GM12878 (cell line): ENCODE data around the gene LIPG.

Experiments
- ATF2 ChIP-seq: IDR thresholded peaks from 2 replicates; pipeline ENCODE4 v1.6.1; 2012; ENCODE audit warnings: low read length, inconsistent platforms
- BHLHE40 ChIP-seq, 2 experiments: fragments of 450-650 bp in 1 of 2; IDR thresholded peaks; 2 replicates each; pipeline ENCODE4 v1.6.1; 2011 to 2017; ENCODE audit warnings: low read depth in 2 of 2, borderline replicate concordance in 1 of 2, improper control_type of control experiment in 1 of 2, low read length in 1 of 2, mild to moderate bottlenecking in 1 of 2
- FOS ChIP-seq: IDR thresholded peaks from 3 replicates; pipeline ENCODE4 v1.6.1; 2011; ENCODE audit warnings: borderline replicate concordance; ENCODE audit not compliant: insufficient read length; ENCODE audit errors: extremely low read depth
- GABPA ChIP-seq: IDR thresholded peaks from 2 replicates; pipeline ENCODE4 v1.6.1; 2014; ENCODE audit warnings: antibody characterized with exemption, low read depth, mild to moderate bottlenecking, inconsistent platforms
- GATAD2B ChIP-seq: fragments of 450-650 bp; conservative IDR thresholded peaks from 2 replicates; pipeline ENCODE4 v1.6.1; 2017; ENCODE audit warnings: low read depth, mild to moderate bottlenecking, moderate library complexity
- JUND ChIP-seq: IDR thresholded peaks from 2 replicates; pipeline ENCODE4 v1.6.1; 2012; ENCODE audit warnings: low read depth, mild to moderate bottlenecking, low read length, improper control_type of control experiment, moderate library complexity
- NFIC ChIP-seq: IDR thresholded peaks from 2 replicates; pipeline ENCODE4 v1.6.1; 2012; ENCODE audit warnings: low read depth, mild to moderate bottlenecking, inconsistent platforms, low read length, moderate library complexity
- SPI1 ChIP-seq: IDR thresholded peaks from 2 replicates; pipeline ENCODE4 v1.6.1; 2011; ENCODE audit warnings: low read depth, mild to moderate bottlenecking, low read length, moderate library complexity, borderline replicate concordance; ENCODE audit not compliant: insufficient read depth
- TCF7 ChIP-seq: IDR thresholded peaks from 2 replicates; pipeline ENCODE4 v1.6.1; 2014; ENCODE audit warnings: antibody characterized with exemption, borderline replicate concordance
- ZNF217 ChIP-seq: fragments of 450-650 bp; IDR thresholded peaks from 2 replicates; pipeline ENCODE4 v1.6.1; 2017; ENCODE audit warnings: antibody characterized with exemption, mild to moderate bottlenecking
- TF ChIP-seq, protein P1 (sequence below), 3 experiments: IDR thresholded peaks in 2 of 3; conservative IDR thresholded peaks in 1 of 3; 2 replicates each; pipeline ENCODE4 v1.5.1; 2011; ENCODE audit warnings: low read depth in 3 of 3, low read length in 3 of 3, mild to moderate bottlenecking in 3 of 3, control low read depth in 2 of 3, moderate library complexity in 2 of 3, inconsistent platforms in 1 of 3, mixed read lengths in 1 of 3; ENCODE audit not compliant: control insufficient read depth in 2 of 3, insufficient read depth in 1 of 3; ENCODE audit errors: extremely low read depth in 1 of 3
- TF ChIP-seq, protein P2 (sequence below): IDR thresholded peaks from 2 replicates; pipeline ENCODE4 v1.6.1; 2011; ENCODE audit warnings: low read depth, low read length, improper control_type of control experiment, borderline replicate concordance
- TF ChIP-seq, protein P3 (sequence below): IDR thresholded peaks from 2 replicates; pipeline ENCODE4 v1.6.1; 2011; ENCODE audit warnings: borderline replicate concordance, low read depth, mild to moderate bottlenecking, moderate library complexity, mixed read lengths, low read length; ENCODE audit not compliant: insufficient read depth; ENCODE audit errors: extremely low read length

DNA sequence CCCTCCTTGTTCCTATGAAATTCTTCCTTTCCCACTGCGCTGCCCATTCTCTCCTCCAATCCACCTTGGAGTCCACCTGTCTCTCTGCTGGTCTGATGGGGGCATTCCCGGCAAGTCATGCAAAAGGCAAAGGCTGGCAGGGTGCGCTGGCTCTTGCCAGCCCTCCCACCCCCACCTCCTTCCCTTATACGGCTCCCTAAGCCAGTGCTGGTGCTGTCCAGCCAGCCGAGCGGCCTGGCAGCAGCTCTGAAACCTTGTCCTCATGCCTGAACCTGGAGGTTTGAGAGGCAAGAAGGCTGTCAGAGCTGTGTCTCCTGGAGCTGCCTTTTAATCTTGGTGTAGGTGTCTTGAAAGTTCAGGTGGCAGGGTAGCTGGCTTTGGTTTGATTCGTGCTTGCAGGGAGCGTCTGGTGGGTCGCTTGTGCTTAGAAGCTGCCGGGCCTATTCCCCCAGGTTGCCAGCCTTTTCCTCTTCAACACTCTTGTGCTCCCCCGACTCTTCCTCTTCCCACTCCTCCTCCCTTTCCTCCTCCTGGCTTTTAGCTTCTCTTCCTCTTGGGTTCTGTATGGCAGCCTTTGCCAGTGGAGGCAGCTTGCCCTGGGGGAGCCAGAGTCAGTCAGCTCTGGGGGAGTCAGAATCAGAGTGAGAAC, 748 bp downstream of the LIPG start:
- TF ChIP-seq NFIC (no peak), GATAD2B (no peak), ATF2 (no peak), TCF7 (no peak), FOS (no peak), JUND (no peak), BHLHE40 (IDR thresholded peaks at IDR 0.05; ENCODE audit: borderline replicate concordance in 1 of 2, low read depth in 2 of 2, low read length in 1 of 2) (no peak), GABPA (no peak), ZNF217 (no peak), SPI1 (no peak)
- TF ChIP-seq, protein P1, sequence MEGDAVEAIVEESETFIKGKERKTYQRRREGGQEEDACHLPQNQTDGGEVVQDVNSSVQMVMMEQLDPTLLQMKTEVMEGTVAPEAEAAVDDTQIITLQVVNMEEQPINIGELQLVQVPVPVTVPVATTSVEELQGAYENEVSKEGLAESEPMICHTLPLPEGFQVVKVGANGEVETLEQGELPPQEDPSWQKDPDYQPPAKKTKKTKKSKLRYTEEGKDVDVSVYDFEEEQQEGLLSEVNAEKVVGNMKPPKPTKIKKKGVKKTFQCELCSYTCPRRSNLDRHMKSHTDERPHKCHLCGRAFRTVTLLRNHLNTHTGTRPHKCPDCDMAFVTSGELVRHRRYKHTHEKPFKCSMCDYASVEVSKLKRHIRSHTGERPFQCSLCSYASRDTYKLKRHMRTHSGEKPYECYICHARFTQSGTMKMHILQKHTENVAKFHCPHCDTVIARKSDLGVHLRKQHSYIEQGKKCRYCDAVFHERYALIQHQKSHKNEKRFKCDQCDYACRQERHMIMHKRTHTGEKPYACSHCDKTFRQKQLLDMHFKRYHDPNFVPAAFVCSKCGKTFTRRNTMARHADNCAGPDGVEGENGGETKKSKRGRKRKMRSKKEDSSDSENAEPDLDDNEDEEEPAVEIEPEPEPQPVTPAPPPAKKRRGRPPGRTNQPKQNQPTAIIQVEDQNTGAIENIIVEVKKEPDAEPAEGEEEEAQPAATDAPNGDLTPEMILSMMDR (IDR thresholded peaks at IDR 0.05 in 2 of 3, conservative IDR thresholded peaks at IDR 0.05 in 1 of 3; ENCODE audit: control insufficient read depth in 2 of 3, extremely low read depth in 1 of 3, insufficient read depth in 1 of 3, low read depth in 3 of 3, low read length in 3 of 3): no peak
- TF ChIP-seq, protein P2, sequence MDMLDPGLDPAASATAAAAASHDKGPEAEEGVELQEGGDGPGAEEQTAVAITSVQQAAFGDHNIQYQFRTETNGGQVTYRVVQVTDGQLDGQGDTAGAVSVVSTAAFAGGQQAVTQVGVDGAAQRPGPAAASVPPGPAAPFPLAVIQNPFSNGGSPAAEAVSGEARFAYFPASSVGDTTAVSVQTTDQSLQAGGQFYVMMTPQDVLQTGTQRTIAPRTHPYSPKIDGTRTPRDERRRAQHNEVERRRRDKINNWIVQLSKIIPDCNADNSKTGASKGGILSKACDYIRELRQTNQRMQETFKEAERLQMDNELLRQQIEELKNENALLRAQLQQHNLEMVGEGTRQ: no peak
- TF ChIP-seq, protein P3, sequence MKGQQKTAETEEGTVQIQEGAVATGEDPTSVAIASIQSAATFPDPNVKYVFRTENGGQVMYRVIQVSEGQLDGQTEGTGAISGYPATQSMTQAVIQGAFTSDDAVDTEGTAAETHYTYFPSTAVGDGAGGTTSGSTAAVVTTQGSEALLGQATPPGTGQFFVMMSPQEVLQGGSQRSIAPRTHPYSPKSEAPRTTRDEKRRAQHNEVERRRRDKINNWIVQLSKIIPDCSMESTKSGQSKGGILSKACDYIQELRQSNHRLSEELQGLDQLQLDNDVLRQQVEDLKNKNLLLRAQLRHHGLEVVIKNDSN: no peak
